ENCODE data around the gene FKBP10.

FKBP10 gene

DNA sequence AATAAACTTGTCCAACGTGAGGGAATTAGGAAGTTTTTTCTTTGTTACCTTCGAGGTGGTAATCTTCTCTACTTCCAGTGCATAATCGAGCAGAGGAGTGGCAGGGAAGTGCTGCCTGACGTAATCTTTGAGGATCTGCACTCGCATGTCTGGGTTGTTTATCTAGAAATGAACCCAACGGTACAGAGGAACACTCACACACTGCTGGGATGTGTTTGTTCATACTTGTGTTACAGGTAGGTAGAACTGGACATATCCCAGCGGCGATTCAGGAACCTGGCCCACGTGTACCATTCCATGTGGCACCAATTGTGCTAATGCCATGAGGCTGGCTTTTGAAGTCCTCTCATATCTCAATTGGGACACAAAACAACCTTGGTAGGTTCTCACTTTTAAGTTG, 56.6 kb downstream of the FKBP10 start:
- TF ChIP-seq CTCF (IDR thresholded peaks at IDR 0.05; ENCODE audit: borderline replicate concordance, control extremely low read depth, extremely low read depth, insufficient read depth, missing control alignments) = no peak
- no peak for DNase-seq (ENCODE audit: low spot score)
- in situ Hi-C loops (cut with MboI; ENCODE audit: low sequenced_read_pairs, unreplicated experiment) = no loop called here

DNA sequence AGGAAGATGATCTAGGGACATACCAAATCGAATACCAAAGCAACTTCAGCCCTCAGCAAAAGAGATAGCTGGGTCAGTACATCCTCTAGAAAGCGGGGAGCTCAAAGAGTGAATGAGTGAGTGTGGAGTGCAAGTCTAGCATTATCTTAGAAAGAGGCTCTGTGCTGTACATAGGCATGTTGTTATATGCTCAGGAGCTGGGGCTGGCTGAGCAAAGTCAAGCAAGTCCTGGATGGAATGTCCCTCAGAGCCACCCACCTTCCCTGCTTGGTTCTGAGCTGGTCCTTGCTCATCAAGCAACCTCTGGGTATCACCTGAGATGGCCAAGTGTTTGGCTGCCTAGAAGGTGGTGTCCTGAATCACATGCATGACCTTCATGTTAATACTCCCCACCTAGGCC, 57.3 kb downstream of the FKBP10 start:
- TF ChIP-seq CTCF (IDR thresholded peaks at IDR 0.05; ENCODE audit: borderline replicate concordance, control extremely low read depth, extremely low read depth, insufficient read depth, missing control alignments) = no peak
- DNase-seq (ENCODE audit: low spot score) = no peak
- in situ Hi-C loops (cut with MboI; ENCODE audit: low sequenced_read_pairs, unreplicated experiment) = no loop called here

DNA sequence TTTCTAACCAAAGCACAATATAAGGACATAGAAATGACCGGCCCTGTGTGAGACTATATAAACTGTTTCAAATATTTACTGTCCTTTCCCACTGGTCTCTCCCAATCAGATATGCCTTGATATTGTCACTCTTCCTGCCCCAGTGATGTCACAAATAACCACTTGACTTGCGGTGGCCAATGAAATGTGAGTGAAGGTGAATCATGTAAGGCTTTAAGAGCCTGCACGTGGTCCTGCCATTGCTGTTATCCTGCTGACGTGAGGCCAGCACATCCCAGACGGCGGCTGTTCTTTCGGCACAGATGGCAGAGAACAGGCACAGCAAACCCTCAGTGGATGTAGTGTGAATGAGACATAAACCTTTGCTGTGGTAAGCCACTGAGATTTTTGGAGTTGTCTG, 57.8 kb downstream of the FKBP10 start:
- DNase-seq (ENCODE audit: low spot score) = no peak
- TF ChIP-seq CTCF (IDR thresholded peaks at IDR 0.05; ENCODE audit: borderline replicate concordance, control extremely low read depth, extremely low read depth, insufficient read depth, missing control alignments) = no peak
- in situ Hi-C loops (cut with MboI; ENCODE audit: low sequenced_read_pairs, unreplicated experiment) = no loop called here

GRCh38 chr17:41871789-41872188, 59.0 kb downstream of the FKBP10 start:
- in situ Hi-C loops (cut with MboI; ENCODE audit: low sequenced_read_pairs, unreplicated experiment) = no loop called here
- DNase-seq (ENCODE audit: low spot score) = no peak
- no peak for TF ChIP-seq CTCF (IDR thresholded peaks at IDR 0.05; ENCODE audit: borderline replicate concordance, control extremely low read depth, extremely low read depth, insufficient read depth, missing control alignments)

Data from GM13976 (cell line).